HepG2 (cell line): Measurements from ENCODE around the gene ABHD17A. TPM values are rescaled to one million over a fixed set of nuclear protein-coding genes. Genes with fewer than 3 reads are reported as not detected.

Experiments
- ATAC-seq: fragments of 200-7000 bp; cut with Tn5 transposase; 3 replicates; pipeline ENCODE4 v1.9.1; 2020; ENCODE audit warnings: mild to moderate bottlenecking, moderate library complexity
- BruUV-seq: library from RNA; stranded (reverse); fragments of 400-500 nt; replicated peaks from 2 replicates; lab custom pipeline; 2021; lab: Mats Ljungman, UMichigan
- CTCF ChIA-PET: fragments of 300-600 bp; formaldehyde crosslinking; extraction: SDS; loops from one replicate; lab custom pipeline; 2021; ENCODE audit warnings: low total read pairs, inconsistent platforms, low intra/inter-chr PET ratio; lab: Yijun Ruan, JAX
- POLR2A ChIA-PET: fragments of 350-600 bp; sonication (Branson Sonifier 250); formaldehyde crosslinking; loops from one replicate; lab custom pipeline; 2020; ENCODE audit warnings: antibody characterized with exemption, inconsistent platforms; lab: Yijun Ruan, JAX
- DNase-seq: peaks from one replicate; pipeline ENCODE4 v3.0.0-alpha.2; 2015; ENCODE audit warnings: low spot score
- FAIRE-seq: peaks from 3 replicates; lab custom pipeline; 2011; peaks lifted over from hg19 to GRCh38; lab: Jason Lieb, UNC
- H2AFZ ChIP-seq: one replicate; pipeline ENCODE4 v1.6.1; 2011; ENCODE audit warnings: low read length, inconsistent platforms
- H3K27ac ChIP-seq: fragments of 300-600 bp; 3 replicates; pipeline ENCODE4 v1.8.0; 2011; ENCODE audit warnings: mixed run types, mild to moderate bottlenecking, mixed read lengths, low read length, inconsistent platforms; ENCODE audit not compliant: insufficient read depth; ENCODE audit errors: extremely low read length
- H3K27me3 ChIP-seq, 2 experiments: fragments of 200-600 bp in 1 of 2; 2 replicates in 1 of 2; 3 replicates in 1 of 2; pipeline versions ENCODE4 v1.6.0 to v1.8.0; 2011; ENCODE audit warnings: low read length in 2 of 2, mild to moderate bottlenecking in 2 of 2, moderate library complexity in 2 of 2, inconsistent platforms in 1 of 2; ENCODE audit not compliant: insufficient read depth in 2 of 2, control insufficient read depth in 1 of 2
- H3K36me3 ChIP-seq, 2 experiments: fragments of 200-600 bp in 1 of 2; replicated peaks in 1 of 2; 2 replicates in 1 of 2; 3 replicates in 1 of 2; pipeline versions ENCODE4 v1.5.1 to v1.8.0; 2011; ENCODE audit warnings: low read length in 2 of 2, inconsistent platforms in 1 of 2; ENCODE audit not compliant: insufficient read depth in 2 of 2, control insufficient read depth in 1 of 2
- H3K4me1 ChIP-seq: 2 replicates; pipeline ENCODE4 v1.5.1; 2012; ENCODE audit warnings: low read length, inconsistent platforms; ENCODE audit not compliant: insufficient read depth
- H3K4me2 ChIP-seq: 2 replicates; pipeline ENCODE4 v1.6.0; 2011; ENCODE audit warnings: low read depth, low read length, inconsistent platforms
- H3K4me3 ChIP-seq, 3 experiments: fragments of 200-600 bp in 1 of 3; sonication (generic), shearing (Covaris generic) in 1 of 3; replicated peaks in 1 of 3; 2 replicates each; pipeline ENCODE4 v1.5.1; 2011 to 2016; ENCODE audit warnings: low read length in 3 of 3, inconsistent platforms in 2 of 3, low read depth in 2 of 3, mild to moderate bottlenecking in 2 of 3, control low read depth in 1 of 3, mixed read lengths in 1 of 3; ENCODE audit not compliant: insufficient read depth in 1 of 3
- H3K79me2 ChIP-seq: one replicate; pipeline ENCODE4 v1.6.1; 2011; ENCODE audit warnings: low read length, inconsistent platforms; ENCODE audit not compliant: insufficient read depth
- H3K9ac ChIP-seq: 2 replicates; pipeline ENCODE4 v1.6.0; 2011; ENCODE audit warnings: mild to moderate bottlenecking, low read depth, low read length, inconsistent platforms; ENCODE audit not compliant: insufficient read depth
- H3K9me3 ChIP-seq: 2 replicates; pipeline ENCODE4 v1.5.1; 2012; ENCODE audit warnings: mild to moderate bottlenecking, low read length
- H4K20me1 ChIP-seq: 2 replicates; pipeline ENCODE4 v1.6.0; 2011; ENCODE audit warnings: inconsistent platforms, mild to moderate bottlenecking, low read length, moderate library complexity; ENCODE audit not compliant: insufficient read depth
- CHD4 ChIP-seq: fragments of 200-600 bp; sonication (generic); IDR thresholded peaks from 2 replicates; pipeline ENCODE4 v1.7.0; 2017; ENCODE audit warnings: mild to moderate bottlenecking, low read length, borderline replicate concordance
- HHEX ChIP-seq: IDR thresholded peaks from 2 replicates; pipeline ENCODE4 v1.6.1; 2016; ENCODE audit warnings: control low read depth
- HMGXB3 ChIP-seq: sonication (generic); formaldehyde crosslinking; IDR thresholded peaks from 2 replicates; pipeline ENCODE4 v1.4.0; 2020; ENCODE audit warnings: missing genetic modification reagents, borderline replicate concordance
- IKZF5 ChIP-seq: IDR thresholded peaks from 2 replicates; pipeline ENCODE4 v1.6.1; 2018; ENCODE audit warnings: missing genetic modification reagents, mild to moderate bottlenecking, missing compliant biosample characterization
- KDM5B ChIP-seq: sonication (generic); formaldehyde crosslinking; IDR thresholded peaks from 2 replicates; pipeline ENCODE4 v1.4.0; 2020; ENCODE audit warnings: missing genetic modification reagents, mild to moderate bottlenecking, borderline replicate concordance
- KLF6 ChIP-seq: IDR thresholded peaks from 2 replicates; pipeline ENCODE4 v1.8.0; 2016; ENCODE audit warnings: missing biosample characterization, missing genetic modification reagents
- PITX1 ChIP-seq: sonication (generic); formaldehyde crosslinking; IDR thresholded peaks from 2 replicates; pipeline ENCODE4 v1.5.1; 2020; ENCODE audit warnings: mild to moderate bottlenecking, missing genetic modification reagents
- SOX5 ChIP-seq: IDR thresholded peaks from 2 replicates; pipeline ENCODE4 v1.6.1; 2016; ENCODE audit warnings: borderline replicate concordance
- THAP7 ChIP-seq: sonication (generic); formaldehyde crosslinking; IDR thresholded peaks from 2 replicates; pipeline ENCODE4 v1.8.1; 2023; ENCODE audit warnings: mild to moderate bottlenecking, missing genetic modification reagents
- ZMYM2 ChIP-seq: sonication (generic); formaldehyde crosslinking; IDR thresholded peaks from 2 replicates; pipeline ENCODE4 v1.8.0; 2022; ENCODE audit warnings: mild to moderate bottlenecking, missing genetic modification reagents
- ZNF3 ChIP-seq: IDR thresholded peaks from 2 replicates; pipeline ENCODE4 v1.7.0; 2017; ENCODE audit warnings: inconsistent platforms
- ZNF333 ChIP-seq: sonication (generic); formaldehyde crosslinking; IDR thresholded peaks from 2 replicates; pipeline ENCODE4 v1.4.0; 2020; ENCODE audit warnings: mild to moderate bottlenecking, missing genetic modification reagents, borderline replicate concordance
- ZNF558 ChIP-seq: sonication (generic); formaldehyde crosslinking; IDR thresholded peaks from 2 replicates; pipeline ENCODE4 v1.9.0; 2022; ENCODE audit warnings: mild to moderate bottlenecking, missing genetic modification reagents, borderline replicate concordance
- ZNF749 ChIP-seq: sonication (generic); formaldehyde crosslinking; IDR thresholded peaks from 2 replicates; pipeline ENCODE4 v1.8.0; 2022; ENCODE audit warnings: mild to moderate bottlenecking, missing genetic modification reagents, moderate library complexity, borderline replicate concordance
- ZNF878 ChIP-seq: sonication (generic); formaldehyde crosslinking; IDR thresholded peaks from 2 replicates; pipeline ENCODE4 v1.8.1; 2023; ENCODE audit warnings: mild to moderate bottlenecking, missing genetic modification reagents, moderate library complexity
- WGBS: methylation state at CpG from one replicate; pipeline ENCODE4 v1.1.6; 2017; ENCODE audit warnings: low lambda C conversion rate; 5-methylcytosine and 5-hydroxymethylcytosine counted together
- in situ Hi-C: cut with HindIII; loops from 2 replicates; pipeline ENCODE4 v1.10.0; 2017; ENCODE audit warnings: low pct_unique_long_range_greater_than_20kb; ENCODE audit not compliant: extremely low pct_ligation_motif_present
- intact Hi-C: fragments of 100-400 bp; cut with micrococcal nuclease; formaldehyde crosslinking; loops from one replicate; pipeline ENCODE4 v1.10.0; 2022; ENCODE audit not compliant: unreplicated experiment
- polyA plus RNA-seq, 8 experiments: library from polyadenylated mRNA; depleted of rRNA in 3 of 8; stranded (reverse) in 7 of 8; unstranded in 1 of 8; fragments of >200 nt; fragmentation: Illumina TruSeq in 4 of 8; extraction: Trizol in 4 of 8; gene quantifications; 2 replicates each; pipeline versions ENCODE4 v1.2.1 to v1.2.3, GENCODE V29; 2011 to 2016; ENCODE audit warnings: low read depth in 4 of 8, missing spikeins in 1 of 8, mixed read lengths in 1 of 8; ENCODE audit not compliant: insufficient read depth in 1 of 8
- total RNA-seq, 5 experiments: library from RNA; depleted of rRNA; stranded (reverse); fragments of >200 nt; fragmentation: Illumina TruSeq; extraction: Trizol; gene quantifications; 2 replicates each; pipeline ENCODE4 v1.2.3, GENCODE V29; 2016; ENCODE audit warnings: low read depth in 1 of 5

The ABHD17A gene
- total and polyA plus RNA-seq, 2 of the 13 experiments (the other 11 are each of a cell fraction or from before 2014, with no cell fraction given): 27.7 to 40.8 TPM

- TF ChIP-seq IKZF5 (CRISPR knock-in tag) (0 out of 2 replicates have a peak, but pooled peaks have one; percentile 2), CHD4 (0 out of 2 replicates have a peak, but pooled peaks have one; percentile 50), PITX1 (no peak), ZNF3 (CRISPR knock-in tag) (no peak), ZNF749 (CRISPR knock-in tag) (0 out of 2 replicates have a peak, but pooled peaks have one; percentile 8), KDM5B (CRISPR knock-in tag) (no peak), ZNF333 (CRISPR knock-in tag) (no peak), ZMYM2 (CRISPR knock-in tag) (0 out of 2 replicates have a peak, but pooled peaks have one; percentile 51), THAP7 (CRISPR knock-in tag) (no peak)
Observed at GRCh38 chr19:1906985-1907562, 21.8 kb upstream of the ABHD17A start (continued).

- no peak for FAIRE-seq
- Histone ChIP-seq H2AFZ (no peak overlapping the region), H3K4me3 (peak overlapping the region; percentile 62 to 75 (median 74); a peak in 5 of 6 replicates), H3K9me3 (no peaks in the 10 kb centered on the region), H3K27ac (peak overlapping the region; percentile 69), H4K20me1 (peaks cover 6% of the 10 kb centered on the region; the same call in 1 of the 2 replicates), H3K36me3 (no peaks in the 10 kb centered on the region; a peak in 1 of 5 replicates), H3K79me2 (peaks cover 43% of the 10 kb centered on the region), H3K4me1 (peaks cover 78% of the 10 kb centered on the region), H3K27me3 (no peaks in the 10 kb centered on the region), H3K9ac (peak overlapping the region; percentile 79), H3K4me2 (peak overlapping the region; percentile 77)
- ATAC-seq: no peak
- no TSS peak for BruUV-seq
- CTCF ChIA-PET: no interaction called here
- in situ Hi-C loops (no loop called here), intact Hi-C loops (no loop called here)
- POLR2A ChIA-PET: interaction anchor here (0.5 to 3.5 kb wide), 5 partner anchors 8 to 147 kb away, joined by 3 to 14 read pairs (median 3); no protein-coding TSS in a partner anchor
- WGBS: 81% methylated on average over 15 of the region's 15 CpGs
- no peak for DNase-seq
- 0 out of 2 replicates have a peak, but pooled peaks have one; percentile 35 for TF ChIP-seq ZNF558 (CRISPR knock-in tag)
- TF ChIP-seq HHEX (CRISPR knock-in tag): peak; percentile 8; the same call in 1 of the 2 replicates
- 0 out of 2 replicates have a peak, but pooled peaks have one; percentile 9 for TF ChIP-seq KDM5B (CRISPR knock-in tag)
- TF ChIP-seq HMGXB3: 0 out of 2 replicates have a peak, but pooled peaks have one; percentile 6
- peak; percentile 0; the same call in 1 of the 2 replicates for TF ChIP-seq SOX5 (CRISPR knock-in tag)
- TF ChIP-seq KLF6 (CRISPR knock-in tag): no peak
- no peak for TF ChIP-seq ZNF878 (CRISPR knock-in tag)
Observed at GRCh38 chr19:1905863-1906375, 20.6 kb upstream of the ABHD17A start.
